ENCODE results near the gene GNAT2.

DNA sequence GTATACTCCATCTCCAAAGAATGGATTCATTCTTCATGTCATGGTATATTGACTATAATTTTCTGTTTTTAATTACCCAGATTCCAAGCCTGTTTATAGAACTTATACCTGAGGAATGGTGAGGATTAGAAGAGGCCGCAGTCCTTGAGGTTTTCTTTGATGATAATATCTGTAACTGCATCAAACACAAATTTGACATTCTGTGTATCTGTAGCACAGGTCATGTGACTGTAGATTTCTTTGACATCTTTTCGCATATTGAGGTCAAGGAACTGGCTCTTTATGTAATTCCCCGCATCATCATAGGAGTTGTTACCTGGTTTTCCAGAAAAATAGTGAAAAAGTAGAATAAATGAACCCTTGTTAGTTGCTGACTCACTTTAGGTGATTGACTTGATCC, 16.2 kb downstream of the GNAT2 start:
- TF ChIP-seq POLR2AphosphoS5 (IDR thresholded peaks at IDR 0.05; ENCODE audit: low read depth, low read length), result no peak
- no peak for TF ChIP-seq POLR2A (IDR thresholded peaks at IDR 0.05; ENCODE audit: low read depth, low read length)
- no peak for TF ChIP-seq TAF1 (IDR thresholded peaks at IDR 0.05; ENCODE audit: borderline replicate concordance, low read depth, low read length)
